K562 (cell line): ENCODE measurements around the gene RBM18. TPM values are rescaled to one million over a fixed set of nuclear protein-coding genes. Genes with fewer than 3 reads are reported as not detected.

Source experiments
- CREBBP ChIP-seq: IDR thresholded peaks from one replicate; pipeline ENCODE4 v1.6.1; 2012; ENCODE audit warnings: low read depth, mild to moderate bottlenecking, control low read depth, inconsistent platforms, low read length
- ELF1 ChIP-seq: fragments of 200-800 bp; sonication (Bioruptor generic); IDR thresholded peaks from 2 replicates; pipeline ENCODE4 v1.6.1; 2016; ENCODE audit warnings: missing genetic modification characterization, missing compliant biosample characterization
- FOXJ2 ChIP-seq: fragments of 200-800 bp; sonication (Bioruptor generic); IDR thresholded peaks from 2 replicates; pipeline ENCODE4 v1.6.1; 2016; ENCODE audit warnings: missing genetic modification characterization, missing compliant biosample characterization
- GATA2 ChIP-seq: sonication (generic); formaldehyde crosslinking; IDR thresholded peaks from 2 replicates; pipeline ENCODE4 v1.4.0; 2020; ENCODE audit warnings: mild to moderate bottlenecking, missing genetic modification reagents
- L3MBTL2 ChIP-seq: fragments of 450-650 bp; IDR thresholded peaks from 2 replicates; pipeline ENCODE4 v1.6.1; 2016; ENCODE audit warnings: mild to moderate bottlenecking, moderate library complexity
- MCM3 ChIP-seq: fragments of 450-650 bp; IDR thresholded peaks from 2 replicates; pipeline ENCODE4 v1.6.1; 2016
- MTA1 ChIP-seq: fragments of 450-650 bp; IDR thresholded peaks from 2 replicates; pipeline ENCODE4 v1.6.1; 2017; ENCODE audit warnings: borderline replicate concordance
- MYBL2 ChIP-seq, 2 experiments: fragments of 450-650 bp in 1 of 2; sonication (generic) in 1 of 2; formaldehyde crosslinking in 1 of 2; IDR thresholded peaks; 2 replicates each; pipeline versions ENCODE4 v1.6.1 to v1.8.1; 2017 to 2022; ENCODE audit warnings: borderline replicate concordance in 1 of 2, inconsistent platforms in 1 of 2, low read depth in 1 of 2, mild to moderate bottlenecking in 1 of 2, missing genetic modification reagents in 1 of 2, moderate library complexity in 1 of 2
- NR4A1 ChIP-seq, 2 experiments: fragments of 250-450 bp in 1 of 2; fragments of 450-650 bp in 1 of 2; sonication (Bioruptor Pico) in 1 of 2; IDR thresholded peaks; 2 replicates each; pipeline versions ENCODE4 v1.4.0 to v1.6.1; 2016 to 2020; ENCODE audit warnings: mild to moderate bottlenecking in 2 of 2, missing compliant biosample characterization in 1 of 2, missing genetic modification characterization in 1 of 2, moderate library complexity in 1 of 2
- SOX6 ChIP-seq: fragments of 450-650 bp; IDR thresholded peaks from 2 replicates; pipeline ENCODE4 v1.6.1; 2014; ENCODE audit warnings: mild to moderate bottlenecking
- TARDBP ChIP-seq: fragments of 450-650 bp; IDR thresholded peaks from 2 replicates; pipeline ENCODE4 v1.6.1; 2016
- U2AF1 ChIP-seq: fragments of 200-400 bp; formaldehyde crosslinking; optimal IDR thresholded peaks from 2 replicates; pipeline ENCODE3; 2017; ENCODE audit warnings: mild to moderate bottlenecking, low read depth, low read length, moderate library complexity
- ZEB2 ChIP-seq: fragments of 450-650 bp; IDR thresholded peaks from 2 replicates; pipeline ENCODE4 v1.6.1; 2016
- ZKSCAN1 ChIP-seq: fragments of 150-350 bp; IDR thresholded peaks from 2 replicates; pipeline ENCODE4 v1.6.1; 2016; ENCODE audit warnings: low read depth, low read length
- ZNF445 ChIP-seq: fragments of 250-450 bp; sonication (Bioruptor Pico); IDR thresholded peaks from 2 replicates; pipeline ENCODE4 v1.4.0; 2020; ENCODE audit warnings: low read depth, mild to moderate bottlenecking, moderate library complexity
- ZNF561 ChIP-seq: fragments of 450-650 bp; formaldehyde crosslinking; conservative IDR thresholded peaks from 2 replicates; pipeline ENCODE4 v1.4.0; 2020; ENCODE audit warnings: mild to moderate bottlenecking, moderate library complexity
- polyA plus RNA-seq, 8 experiments: library from polyadenylated mRNA; depleted of rRNA in 4 of 8; stranded (reverse) in 5 of 8; unstranded in 3 of 8; fragments of >200 nt; fragmentation: Nextera tagmentation in 2 of 8; fragmentation: Illumina TruSeq in 1 of 8; extraction: Ambion mirVana in 2 of 8; extraction: Trizol in 1 of 8; gene quantifications; 2 replicates each; pipeline versions ENCODE4 v1.2.1 to v1.2.3, GENCODE V29; 2011 to 2014; ENCODE audit warnings: inconsistent platforms in 1 of 8, missing spikeins in 1 of 8
- total RNA-seq, 7 experiments: library from RNA; depleted of rRNA in 6 of 7; stranded (reverse); fragments of >200 nt in 6 of 7; fragmentation: Illumina TruSeq in 2 of 7; extraction: Trizol in 2 of 7; gene quantifications; 2 replicates each; pipeline versions ENCODE4 v1.2.1 to v1.2.3, GENCODE V29; 2011 to 2021; ENCODE audit warnings: low replicate concordance in 1 of 7
- TF ChIP-seq, protein P1 (sequence below): fragments of 450-650 bp; conservative IDR thresholded peaks from 2 replicates; pipeline ENCODE4 v1.6.1; 2016; ENCODE audit warnings: missing genetic modification characterization, low read depth, mild to moderate bottlenecking, control low read depth, missing compliant biosample characterization
- TF ChIP-seq, protein P2 (sequence below): fragments of 250-450 bp; sonication (Bioruptor Pico); IDR thresholded peaks from 2 replicates; pipeline ENCODE4 v1.4.0; 2020; ENCODE audit warnings: mild to moderate bottlenecking
- TF ChIP-seq, protein P3 (sequence below): sonication (generic); formaldehyde crosslinking; IDR thresholded peaks from 2 replicates; pipeline ENCODE4 v1.8.1; 2022; ENCODE audit warnings: missing genetic modification reagents
- TF ChIP-seq, protein P4 (sequence below): sonication (generic); formaldehyde crosslinking; IDR thresholded peaks from 2 replicates; pipeline ENCODE4 v1.8.0; 2022; ENCODE audit warnings: missing genetic modification reagents, mild to moderate bottlenecking, moderate library complexity, borderline replicate concordance
- TF ChIP-seq, protein P5 (sequence below): fragments of 450-650 bp; IDR thresholded peaks from 2 replicates; pipeline ENCODE4 v1.6.1; 2016; ENCODE audit warnings: borderline replicate concordance

RBM18 gene
- total and polyA plus RNA-seq, 9 of the 15 experiments (the other 6 are each of a cell fraction or from before 2014, with no cell fraction given): 7.9 to 86.3 (median 34.0) TPM

DNA sequence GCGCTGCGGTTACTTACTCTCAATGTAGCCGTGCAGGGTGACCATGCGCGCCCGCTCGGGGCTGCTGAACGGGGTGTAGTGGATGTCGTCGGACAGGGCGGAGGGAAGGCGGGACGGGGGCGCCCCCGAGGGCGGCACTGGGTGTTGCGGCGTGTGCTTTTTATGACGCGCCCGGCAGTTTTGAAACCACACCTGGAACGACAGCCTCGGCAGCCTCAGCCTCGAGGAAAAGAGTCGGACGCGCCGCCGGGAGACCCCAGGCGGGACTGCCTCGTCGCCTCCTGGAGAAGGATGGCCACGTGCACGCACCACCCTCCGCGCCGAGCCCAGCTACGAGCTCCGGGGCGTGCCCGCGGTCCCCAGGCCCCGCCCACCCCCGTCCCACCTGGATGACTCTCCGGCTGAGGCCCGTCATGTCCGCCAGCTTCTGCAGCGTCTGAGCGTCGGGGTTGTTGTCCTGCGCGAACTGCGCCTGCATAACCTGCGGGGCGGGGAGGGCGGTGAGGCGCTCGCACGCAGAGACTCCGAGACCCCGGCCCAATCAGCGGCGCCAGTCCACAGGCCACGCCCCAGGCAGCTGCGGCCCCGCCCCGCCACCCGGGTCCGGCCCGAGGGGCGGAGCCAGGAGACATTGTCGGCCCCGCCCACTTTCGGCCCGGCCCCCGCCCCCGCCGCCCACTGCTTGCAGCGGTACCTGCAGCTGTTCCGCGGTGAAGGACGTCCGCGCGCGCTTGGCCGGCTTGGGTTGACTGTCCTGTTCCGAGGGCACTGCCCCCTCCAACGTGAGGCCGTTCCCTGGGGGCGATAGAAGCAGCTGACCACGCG is 50.8 kb downstream of the RBM18 start (continued):
- TF ChIP-seq, protein P1, sequence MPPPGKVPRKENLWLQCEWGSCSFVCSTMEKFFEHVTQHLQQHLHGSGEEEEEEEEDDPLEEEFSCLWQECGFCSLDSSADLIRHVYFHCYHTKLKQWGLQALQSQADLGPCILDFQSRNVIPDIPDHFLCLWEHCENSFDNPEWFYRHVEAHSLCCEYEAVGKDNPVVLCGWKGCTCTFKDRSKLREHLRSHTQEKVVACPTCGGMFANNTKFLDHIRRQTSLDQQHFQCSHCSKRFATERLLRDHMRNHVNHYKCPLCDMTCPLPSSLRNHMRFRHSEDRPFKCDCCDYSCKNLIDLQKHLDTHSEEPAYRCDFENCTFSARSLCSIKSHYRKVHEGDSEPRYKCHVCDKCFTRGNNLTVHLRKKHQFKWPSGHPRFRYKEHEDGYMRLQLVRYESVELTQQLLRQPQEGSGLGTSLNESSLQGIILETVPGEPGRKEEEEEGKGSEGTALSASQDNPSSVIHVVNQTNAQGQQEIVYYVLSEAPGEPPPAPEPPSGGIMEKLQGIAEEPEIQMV (tag): no peak
- TF ChIP-seq MCM3 (no peak), MTA1 (peak; percentile 53; the same call in 1 of the 2 replicates), ZNF561 (no peak), FOXJ2 (tag) (no peak), NR4A1 (CRISPR knock-in tag; IDR thresholded peaks at IDR 0.05) (no peak), NR4A1 (tag; IDR thresholded peaks at IDR 0.05) (0 out of 2 replicates have a peak, but pooled peaks have one; percentile 69), GATA2 (CRISPR knock-in tag) (no peak), U2AF1 (peak; percentile 53), SOX6 (no peak), ZNF445 (CRISPR knock-in tag) (no peak), ZEB2 (0 out of 2 replicates have a peak, but pooled peaks have one; percentile 22), ELF1 (no peak), L3MBTL2 (peak; percentile 99), CREBBP (no peak), TARDBP (no peak), MYBL2 (IDR thresholded peaks at IDR 0.05; ENCODE audit: low read depth) (no peak), MYBL2 (CRISPR knock-in tag; IDR thresholded peaks at IDR 0.05; ENCODE audit: borderline replicate concordance) (no peak), ZKSCAN1 (no peak)
- TF ChIP-seq, protein P2, sequence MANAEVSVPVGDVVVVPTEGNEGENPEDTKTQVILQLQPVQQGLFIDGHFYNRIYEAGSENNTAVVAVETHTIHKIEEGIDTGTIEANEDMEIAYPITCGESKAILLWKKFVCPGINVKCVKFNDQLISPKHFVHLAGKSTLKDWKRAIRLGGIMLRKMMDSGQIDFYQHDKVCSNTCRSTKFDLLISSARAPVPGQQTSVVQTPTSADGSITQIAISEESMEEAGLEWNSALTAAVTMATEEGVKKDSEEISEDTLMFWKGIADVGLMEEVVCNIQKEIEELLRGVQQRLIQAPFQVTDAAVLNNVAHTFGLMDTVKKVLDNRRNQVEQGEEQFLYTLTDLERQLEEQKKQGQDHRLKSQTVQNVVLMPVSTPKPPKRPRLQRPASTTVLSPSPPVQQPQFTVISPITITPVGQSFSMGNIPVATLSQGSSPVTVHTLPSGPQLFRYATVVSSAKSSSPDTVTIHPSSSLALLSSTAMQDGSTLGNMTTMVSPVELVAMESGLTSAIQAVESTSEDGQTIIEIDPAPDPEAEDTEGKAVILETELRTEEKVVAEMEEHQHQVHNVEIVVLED: no peak
- TF ChIP-seq, protein P3, sequence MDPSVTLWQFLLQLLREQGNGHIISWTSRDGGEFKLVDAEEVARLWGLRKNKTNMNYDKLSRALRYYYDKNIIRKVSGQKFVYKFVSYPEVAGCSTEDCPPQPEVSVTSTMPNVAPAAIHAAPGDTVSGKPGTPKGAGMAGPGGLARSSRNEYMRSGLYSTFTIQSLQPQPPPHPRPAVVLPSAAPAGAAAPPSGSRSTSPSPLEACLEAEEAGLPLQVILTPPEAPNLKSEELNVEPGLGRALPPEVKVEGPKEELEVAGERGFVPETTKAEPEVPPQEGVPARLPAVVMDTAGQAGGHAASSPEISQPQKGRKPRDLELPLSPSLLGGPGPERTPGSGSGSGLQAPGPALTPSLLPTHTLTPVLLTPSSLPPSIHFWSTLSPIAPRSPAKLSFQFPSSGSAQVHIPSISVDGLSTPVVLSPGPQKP (CRISPR knock-in tag): no peak
- TF ChIP-seq, protein P4, sequence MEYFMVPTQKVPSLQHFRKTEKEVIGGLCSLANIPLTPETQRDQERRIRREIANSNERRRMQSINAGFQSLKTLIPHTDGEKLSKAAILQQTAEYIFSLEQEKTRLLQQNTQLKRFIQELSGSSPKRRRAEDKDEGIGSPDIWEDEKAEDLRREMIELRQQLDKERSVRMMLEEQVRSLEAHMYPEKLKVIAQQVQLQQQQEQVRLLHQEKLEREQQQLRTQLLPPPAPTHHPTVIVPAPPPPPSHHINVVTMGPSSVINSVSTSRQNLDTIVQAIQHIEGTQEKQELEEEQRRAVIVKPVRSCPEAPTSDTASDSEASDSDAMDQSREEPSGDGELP: peak; percentile 81
- TF ChIP-seq, protein P5, sequence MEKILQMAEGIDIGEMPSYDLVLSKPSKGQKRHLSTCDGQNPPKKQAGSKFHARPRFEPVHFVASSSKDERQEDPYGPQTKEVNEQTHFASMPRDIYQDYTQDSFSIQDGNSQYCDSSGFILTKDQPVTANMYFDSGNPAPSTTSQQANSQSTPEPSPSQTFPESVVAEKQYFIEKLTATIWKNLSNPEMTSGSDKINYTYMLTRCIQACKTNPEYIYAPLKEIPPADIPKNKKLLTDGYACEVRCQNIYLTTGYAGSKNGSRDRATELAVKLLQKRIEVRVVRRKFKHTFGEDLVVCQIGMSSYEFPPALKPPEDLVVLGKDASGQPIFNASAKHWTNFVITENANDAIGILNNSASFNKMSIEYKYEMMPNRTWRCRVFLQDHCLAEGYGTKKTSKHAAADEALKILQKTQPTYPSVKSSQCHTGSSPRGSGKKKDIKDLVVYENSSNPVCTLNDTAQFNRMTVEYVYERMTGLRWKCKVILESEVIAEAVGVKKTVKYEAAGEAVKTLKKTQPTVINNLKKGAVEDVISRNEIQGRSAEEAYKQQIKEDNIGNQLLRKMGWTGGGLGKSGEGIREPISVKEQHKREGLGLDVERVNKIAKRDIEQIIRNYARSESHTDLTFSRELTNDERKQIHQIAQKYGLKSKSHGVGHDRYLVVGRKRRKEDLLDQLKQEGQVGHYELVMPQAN: peak; percentile 73; the same call in 1 of the 2 replicates
